Fibroblast of the aortic adventitia (primary cell): Measurements from ENCODE around the gene ARSD. TPM values are rescaled to one million over a fixed set of nuclear protein-coding genes. Genes with fewer than 3 reads are reported as not detected.
"Not testable (repeated sequence)": the region's sequence is repeated elsewhere in the genome, so short reads cannot be mapped to it uniquely, and the experiment has no call there.

Source experiments
- DNase-seq: peaks from one replicate; pipeline ENCODE4 v3.0.0-alpha.2; 2010; ENCODE audit warnings: low read depth
- H3K4me3 ChIP-seq: 2 replicates; pipeline ENCODE4 v1.5.1; 2011; ENCODE audit warnings: low read depth, mild to moderate bottlenecking, control low read depth, low read length, moderate library complexity
- total RNA-seq: library from RNA; depleted of rRNA; stranded (reverse); fragments of >200 nt; gene quantifications from 2 replicates; pipeline ENCODE4 v1.2.3, GENCODE V29; 2012; ENCODE audit warnings: low replicate concordance
- TF ChIP-seq, protein P1 (sequence below): IDR thresholded peaks from 2 replicates; pipeline ENCODE4 v1.5.1; 2011; ENCODE audit warnings: mild to moderate bottlenecking, low read length, control low read depth, inconsistent platforms; ENCODE audit not compliant: insufficient read depth

The ARSD gene
- total RNA-seq, 1 donor: 12.0 TPM

GRCh38 chrX:2928191-2928582, 952 bp downstream of the ARSD start:
- H3K4me3 ChIP-seq: peak overlapping the region; percentile 75
- TF ChIP-seq, protein P1, sequence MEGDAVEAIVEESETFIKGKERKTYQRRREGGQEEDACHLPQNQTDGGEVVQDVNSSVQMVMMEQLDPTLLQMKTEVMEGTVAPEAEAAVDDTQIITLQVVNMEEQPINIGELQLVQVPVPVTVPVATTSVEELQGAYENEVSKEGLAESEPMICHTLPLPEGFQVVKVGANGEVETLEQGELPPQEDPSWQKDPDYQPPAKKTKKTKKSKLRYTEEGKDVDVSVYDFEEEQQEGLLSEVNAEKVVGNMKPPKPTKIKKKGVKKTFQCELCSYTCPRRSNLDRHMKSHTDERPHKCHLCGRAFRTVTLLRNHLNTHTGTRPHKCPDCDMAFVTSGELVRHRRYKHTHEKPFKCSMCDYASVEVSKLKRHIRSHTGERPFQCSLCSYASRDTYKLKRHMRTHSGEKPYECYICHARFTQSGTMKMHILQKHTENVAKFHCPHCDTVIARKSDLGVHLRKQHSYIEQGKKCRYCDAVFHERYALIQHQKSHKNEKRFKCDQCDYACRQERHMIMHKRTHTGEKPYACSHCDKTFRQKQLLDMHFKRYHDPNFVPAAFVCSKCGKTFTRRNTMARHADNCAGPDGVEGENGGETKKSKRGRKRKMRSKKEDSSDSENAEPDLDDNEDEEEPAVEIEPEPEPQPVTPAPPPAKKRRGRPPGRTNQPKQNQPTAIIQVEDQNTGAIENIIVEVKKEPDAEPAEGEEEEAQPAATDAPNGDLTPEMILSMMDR: no peak
- no peak for DNase-seq

GRCh38 chrX:2926664-2927275, 2.4 kb downstream of the ARSD start:
- no peak for DNase-seq
- H3K4me3 ChIP-seq: no peak overlapping the region
- TF ChIP-seq, protein P1: no peak

GRCh38 chrX:2926255-2926654, 2.9 kb downstream of the ARSD start:
- H3K4me3 ChIP-seq, DNase-seq: not testable (repeated sequence)

GRCh38 chrX:2924151-2924550, 5.0 kb downstream of the ARSD start:
- TF ChIP-seq, protein P1: no peak
- DNase-seq: no peak
- no peak overlapping the region for H3K4me3 ChIP-seq

GRCh38 chrX:2921750-2922149, 7.4 kb downstream of the ARSD start:
- DNase-seq: no peak
- H3K4me3 ChIP-seq: no peak overlapping the region
- TF ChIP-seq, protein P1: no peak

DNA sequence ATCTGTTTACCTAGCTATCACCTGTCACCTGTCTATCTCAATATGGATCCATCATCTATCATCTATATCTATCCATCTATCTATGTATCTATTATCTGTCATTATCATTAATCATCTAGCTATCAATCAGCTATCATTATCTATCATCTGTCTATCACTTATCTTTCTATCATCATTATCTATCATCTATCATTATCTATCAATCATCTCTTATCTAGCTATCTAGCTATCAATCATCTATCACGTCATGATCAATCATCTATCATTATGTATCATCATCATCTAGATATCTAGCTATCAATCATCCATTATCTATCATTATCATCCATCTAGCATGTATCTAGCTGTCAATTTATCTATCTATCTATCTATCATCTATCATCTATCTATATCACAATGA, 7.9 kb downstream of the ARSD start:
- TF ChIP-seq, protein P1: no peak
- DNase-seq: no peak
- H3K4me3 ChIP-seq: no peak overlapping the region

DNA sequence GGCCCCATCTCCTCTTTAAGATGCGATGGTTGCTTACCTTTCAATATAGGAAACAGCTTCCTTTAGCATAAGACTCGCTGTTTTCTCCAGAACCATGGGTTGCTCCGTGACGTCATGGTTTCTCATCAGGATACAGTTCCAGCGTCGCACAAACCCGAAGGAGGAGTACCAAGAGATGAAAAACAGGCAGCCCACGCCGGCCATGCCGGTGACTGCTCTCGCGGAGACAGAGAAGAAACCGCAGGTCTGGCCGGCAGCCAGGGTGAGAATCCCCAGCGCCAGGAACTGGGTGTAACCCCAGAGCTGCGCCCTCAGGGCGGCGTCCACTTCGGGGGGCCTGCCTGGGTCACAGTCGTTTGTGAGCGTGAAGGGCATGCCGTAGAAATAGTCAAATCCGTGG, 11.4 kb downstream of the ARSD start:
- DNase-seq: no peak

More for the DNA sequence above, 11.4 kb downstream of the ARSD start:
- no peak overlapping the region for H3K4me3 ChIP-seq
- TF ChIP-seq, protein P1: no peak
